H1 (cell line): Measurements from ENCODE around the gene PFKP. TPM values are rescaled to one million over a fixed set of nuclear protein-coding genes. Genes with fewer than 3 reads are reported as not detected.

ENCODE experiments used
- JUND ChIP-seq: IDR thresholded peaks from 2 replicates; pipeline ENCODE4 v1.6.1; 2011; ENCODE audit warnings: mild to moderate bottlenecking, improper control_type of control experiment, low read length
- KDM5A ChIP-seq: fragments of 200-600 bp; IDR thresholded peaks from 2 replicates; pipeline ENCODE4 v1.7.1; 2012; ENCODE audit warnings: mild to moderate bottlenecking, low read length, inconsistent platforms, mixed read lengths
- POU5F1 ChIP-seq: IDR thresholded peaks from 2 replicates; pipeline ENCODE4 v1.6.1; 2011; ENCODE audit warnings: low read depth, mild to moderate bottlenecking, low read length, moderate library complexity
- SAP30 ChIP-seq: fragments of 300-600 bp; sonication (generic); IDR thresholded peaks from 2 replicates; pipeline ENCODE4 v1.7.1; 2012; ENCODE audit warnings: low read length, moderate library complexity, mild to moderate bottlenecking, inconsistent platforms; ENCODE audit not compliant: insufficient read depth, insufficient replicate concordance
- SP1 ChIP-seq: IDR thresholded peaks from 2 replicates; pipeline ENCODE4 v1.6.1; 2011; ENCODE audit warnings: low read depth, low read length
- SRF ChIP-seq: IDR thresholded peaks from 2 replicates; pipeline ENCODE4 v1.6.1; 2011; ENCODE audit warnings: mild to moderate bottlenecking, low read depth, low read length, moderate library complexity
- YY1 ChIP-seq: IDR thresholded peaks from 2 replicates; pipeline ENCODE4 v1.6.1; 2011; ENCODE audit warnings: low read depth, mild to moderate bottlenecking, low read length
- polyA plus RNA-seq, 7 experiments: library from polyadenylated mRNA; depleted of rRNA in 3 of 7; stranded (reverse) in 5 of 7; unstranded in 2 of 7; fragments of >200 nt in 5 of 7; fragments of 200-250 nt in 2 of 7; gene quantifications; 1 replicate in 5 of 7; 2 replicates in 1 of 7; 4 replicates in 1 of 7; pipeline versions ENCODE4 v1.2.1 to v1.2.3, GENCODE V29; 2011 to 2013; ENCODE audit warnings: missing spikeins in 2 of 7, mixed read lengths in 2 of 7
- total RNA-seq: library from RNA; stranded (reverse); fragmentation: NEBNext Ultra II Directional; extraction: Animal tissue kit (Norgen Biotek cat#: 25700); gene quantifications from 2 replicates; pipeline ENCODE4 v1.2.1, GENCODE V29; 2021
- TF ChIP-seq, protein P1 (sequence below): IDR thresholded peaks from 2 replicates; pipeline ENCODE4 v1.6.1; 2011; ENCODE audit warnings: low read length, improper control_type of control experiment

PFKP gene
- total and polyA plus RNA-seq, 2 of the 8 experiments (the other 6 are each of a cell fraction or from before 2014, with no cell fraction given), result 51.2 to 128 TPM

GRCh38 chr10:3047596-3047995, 19.8 kb upstream of the PFKP start (continued):
- TF ChIP-seq SRF (no peak), POU5F1 (no peak), JUND (no peak), KDM5A (no peak), YY1 (no peak), SP1 (no peak), SAP30 (no peak)
- TF ChIP-seq, protein P1, sequence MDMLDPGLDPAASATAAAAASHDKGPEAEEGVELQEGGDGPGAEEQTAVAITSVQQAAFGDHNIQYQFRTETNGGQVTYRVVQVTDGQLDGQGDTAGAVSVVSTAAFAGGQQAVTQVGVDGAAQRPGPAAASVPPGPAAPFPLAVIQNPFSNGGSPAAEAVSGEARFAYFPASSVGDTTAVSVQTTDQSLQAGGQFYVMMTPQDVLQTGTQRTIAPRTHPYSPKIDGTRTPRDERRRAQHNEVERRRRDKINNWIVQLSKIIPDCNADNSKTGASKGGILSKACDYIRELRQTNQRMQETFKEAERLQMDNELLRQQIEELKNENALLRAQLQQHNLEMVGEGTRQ, result no peak
